ENCODE results near the gene SLC25A13.
A peak's percentile ranks its signal among the peaks of the same experiment; 100 is the strongest.
"Not testable (repeated sequence)": the region's sequence is repeated elsewhere in the genome, so short reads cannot be mapped to it uniquely, and the experiment has no call there.

Gene SLC25A13, protein sequence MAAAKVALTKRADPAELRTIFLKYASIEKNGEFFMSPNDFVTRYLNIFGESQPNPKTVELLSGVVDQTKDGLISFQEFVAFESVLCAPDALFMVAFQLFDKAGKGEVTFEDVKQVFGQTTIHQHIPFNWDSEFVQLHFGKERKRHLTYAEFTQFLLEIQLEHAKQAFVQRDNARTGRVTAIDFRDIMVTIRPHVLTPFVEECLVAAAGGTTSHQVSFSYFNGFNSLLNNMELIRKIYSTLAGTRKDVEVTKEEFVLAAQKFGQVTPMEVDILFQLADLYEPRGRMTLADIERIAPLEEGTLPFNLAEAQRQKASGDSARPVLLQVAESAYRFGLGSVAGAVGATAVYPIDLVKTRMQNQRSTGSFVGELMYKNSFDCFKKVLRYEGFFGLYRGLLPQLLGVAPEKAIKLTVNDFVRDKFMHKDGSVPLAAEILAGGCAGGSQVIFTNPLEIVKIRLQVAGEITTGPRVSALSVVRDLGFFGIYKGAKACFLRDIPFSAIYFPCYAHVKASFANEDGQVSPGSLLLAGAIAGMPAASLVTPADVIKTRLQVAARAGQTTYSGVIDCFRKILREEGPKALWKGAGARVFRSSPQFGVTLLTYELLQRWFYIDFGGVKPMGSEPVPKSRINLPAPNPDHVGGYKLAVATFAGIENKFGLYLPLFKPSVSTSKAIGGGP

GRCh38 chr7:96321658-96322372, at the start of gene SLC25A13:
Gene SLC25A13, minus strand, starts transcription at chr7:96322098. Its CDS starts 142 bp downstream, at chr7:96321956.
- DNase-seq (ENCODE audit: insufficient read length, low spot score): peak; percentile 66
- peak; percentile 70 for FAIRE-seq

DNA sequence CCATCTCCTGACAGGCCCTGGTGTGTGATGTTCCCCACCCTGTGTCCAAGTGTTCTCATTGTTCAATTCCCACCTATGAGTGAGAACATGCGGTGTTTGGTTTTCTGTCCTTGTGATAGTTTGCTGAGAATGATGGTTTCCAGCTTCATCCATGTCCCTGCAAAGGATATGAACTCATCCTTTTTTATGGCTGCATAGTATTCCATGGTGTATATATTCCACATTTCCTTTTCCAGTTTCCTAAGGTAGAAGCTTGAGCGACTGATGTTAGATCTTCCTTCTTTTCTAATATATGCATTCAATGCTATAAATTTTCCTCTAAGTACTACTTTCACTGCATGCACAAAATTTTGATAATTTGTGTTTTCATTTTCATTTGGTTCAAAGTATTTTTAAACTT, 44.0 kb upstream of the SLC25A13 start:
- not testable (repeated sequence) for FAIRE-seq

DNA sequence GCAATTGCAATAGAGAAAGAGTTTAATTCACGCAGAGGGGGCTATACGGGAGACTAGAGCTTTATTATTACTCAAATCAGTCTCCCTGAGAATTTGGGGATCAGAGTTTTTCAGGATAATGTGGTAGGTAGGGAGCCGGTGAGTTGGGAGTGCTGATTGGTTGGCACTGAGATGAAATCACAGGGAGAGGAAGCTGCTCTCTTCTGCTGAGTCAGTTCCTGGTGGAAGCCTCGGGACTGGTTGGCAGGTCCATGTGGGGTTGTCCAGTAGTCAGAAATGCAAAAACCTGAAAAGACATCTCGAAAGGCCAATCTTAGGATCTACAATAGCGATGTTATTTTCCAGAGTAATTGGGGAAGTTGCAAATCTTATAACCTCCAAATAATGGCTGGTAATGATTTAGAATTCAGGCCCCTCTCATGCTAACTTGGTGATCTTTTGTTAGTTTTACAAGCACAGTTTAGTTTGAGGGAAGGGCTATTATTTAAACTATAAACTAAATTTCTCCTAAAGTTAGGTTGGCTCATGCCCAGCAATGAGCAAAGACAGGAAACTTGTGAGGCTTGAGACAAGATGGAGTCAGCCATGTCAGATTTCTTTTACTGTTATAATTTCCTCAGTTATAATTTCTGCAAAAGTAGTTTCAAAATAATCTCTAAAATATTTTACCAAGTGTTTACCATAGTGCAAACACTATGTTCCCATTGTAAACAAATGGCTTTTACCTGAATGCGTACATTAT, 39.4 kb upstream of the SLC25A13 start:
- no peak for FAIRE-seq
- no peak for DNase-seq (ENCODE audit: insufficient read length, low spot score)

More for the DNA sequence above, 44.0 kb upstream of the SLC25A13 start:
- not testable (repeated sequence) for DNase-seq (ENCODE audit: insufficient read length, low spot score)

DNA sequence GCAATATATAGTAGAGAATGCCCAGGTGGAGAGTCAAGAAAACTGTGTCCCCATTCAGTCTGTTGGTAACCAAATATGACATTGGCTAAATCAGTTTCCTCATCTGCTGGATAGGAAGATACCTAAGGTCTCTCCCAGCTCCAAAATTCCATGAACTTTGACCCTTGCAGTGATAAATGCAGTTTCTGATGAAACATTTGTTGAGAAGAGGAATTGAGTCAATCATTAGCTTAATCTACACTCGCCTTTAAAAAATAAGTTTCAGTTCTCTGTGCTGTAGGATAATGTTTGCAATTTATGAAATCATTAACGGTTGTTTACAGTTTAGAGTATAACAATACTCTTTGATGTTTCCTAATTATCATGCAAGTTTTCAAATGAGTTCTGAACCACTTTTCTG, 38.0 kb upstream of the SLC25A13 start:
- FAIRE-seq: no peak
- DNase-seq (ENCODE audit: insufficient read length, low spot score): no peak

DNA sequence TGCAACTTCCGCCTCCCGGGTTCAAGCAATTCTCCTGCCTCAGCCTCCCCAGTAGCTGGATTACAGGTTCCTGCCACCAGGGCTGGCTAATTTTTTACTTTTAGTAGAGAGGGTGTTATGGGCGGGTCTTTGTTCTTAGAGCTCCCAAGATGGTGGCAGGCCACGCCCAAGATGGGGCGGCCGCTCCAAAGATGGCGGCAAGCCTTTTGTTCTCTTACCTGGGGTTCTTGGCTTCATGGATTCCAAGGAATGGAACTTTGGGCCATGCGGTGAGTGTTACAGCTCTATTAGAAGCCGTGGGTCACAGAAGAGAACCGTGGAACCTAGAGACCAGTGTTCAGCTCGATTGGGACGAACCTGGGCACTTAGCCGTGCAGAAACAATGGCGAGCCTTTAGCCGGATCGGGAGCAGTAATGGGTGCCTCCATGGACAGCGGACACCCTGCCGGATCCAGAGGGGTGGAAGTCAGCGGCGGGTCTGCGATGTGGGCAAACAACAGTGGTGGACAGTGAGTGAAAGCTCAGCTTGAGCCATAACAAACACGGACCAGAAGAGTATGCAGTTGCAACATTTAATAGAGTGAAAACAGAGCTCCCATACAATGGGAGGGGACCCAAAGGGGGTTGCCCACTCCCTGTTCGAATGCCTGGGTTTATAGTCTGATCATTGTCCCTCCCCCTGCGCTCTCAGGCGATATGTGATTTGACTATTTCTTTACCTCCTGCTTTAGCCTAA, 36.5 kb upstream of the SLC25A13 start:
- not testable (repeated sequence) for DNase-seq (ENCODE audit: insufficient read length, low spot score); FAIRE-seq

GRCh38 chr7:96355990-96356506, 34.1 kb upstream of the SLC25A13 start:
- no peak for FAIRE-seq

DNA sequence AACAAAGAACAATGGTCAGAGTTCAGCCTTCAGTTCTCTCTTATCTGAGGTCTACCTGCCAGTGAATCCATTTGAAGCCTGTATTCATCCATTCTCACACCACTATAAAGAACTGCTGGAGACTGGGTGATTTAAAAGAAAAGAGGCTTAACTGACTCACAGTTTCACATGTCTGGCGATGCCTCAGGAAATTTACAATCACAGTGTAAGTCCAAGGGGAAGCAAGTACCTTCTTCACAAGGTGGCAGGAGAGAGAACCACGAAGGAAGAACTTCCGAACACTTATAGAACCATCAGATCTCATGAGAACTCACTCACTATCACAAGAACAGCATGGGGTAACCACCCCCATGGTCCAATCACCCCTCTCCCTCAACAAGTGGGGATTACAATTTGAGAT, 33.0 kb upstream of the SLC25A13 start:
- FAIRE-seq (no peak), DNase-seq (ENCODE audit: insufficient read length, low spot score) (no peak)

More at GRCh38 chr7:96355990-96356506, 34.1 kb upstream of the SLC25A13 start:
- no peak for DNase-seq (ENCODE audit: insufficient read length, low spot score)

DNA sequence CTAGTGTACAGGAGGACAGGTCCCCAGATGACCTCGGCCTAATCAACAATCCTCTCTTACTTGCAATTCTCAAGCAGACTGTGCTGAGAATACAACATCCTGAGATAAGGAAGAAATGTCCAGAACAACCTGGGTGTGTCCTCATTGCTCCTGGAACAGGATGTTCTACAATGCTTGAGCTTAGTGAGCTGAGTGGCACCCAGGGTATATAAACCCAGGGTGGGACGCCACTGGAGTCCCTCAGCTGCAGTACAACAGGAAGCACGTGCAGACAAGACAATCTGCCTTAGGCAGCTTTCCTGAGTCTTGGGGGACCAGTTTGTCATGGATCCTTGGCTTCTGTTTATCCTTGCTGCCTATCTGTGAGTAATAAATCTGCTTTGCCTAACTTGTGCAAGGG, 27.7 kb upstream of the SLC25A13 start:
- no peak for FAIRE-seq

GRCh38 chr7:96347471-96347870, 25.6 kb upstream of the SLC25A13 start:
- DNase-seq (ENCODE audit: insufficient read length, low spot score) (no peak), FAIRE-seq (no peak)

More for the DNA sequence above, 27.7 kb upstream of the SLC25A13 start:
- DNase-seq (ENCODE audit: insufficient read length, low spot score): no peak

DNA sequence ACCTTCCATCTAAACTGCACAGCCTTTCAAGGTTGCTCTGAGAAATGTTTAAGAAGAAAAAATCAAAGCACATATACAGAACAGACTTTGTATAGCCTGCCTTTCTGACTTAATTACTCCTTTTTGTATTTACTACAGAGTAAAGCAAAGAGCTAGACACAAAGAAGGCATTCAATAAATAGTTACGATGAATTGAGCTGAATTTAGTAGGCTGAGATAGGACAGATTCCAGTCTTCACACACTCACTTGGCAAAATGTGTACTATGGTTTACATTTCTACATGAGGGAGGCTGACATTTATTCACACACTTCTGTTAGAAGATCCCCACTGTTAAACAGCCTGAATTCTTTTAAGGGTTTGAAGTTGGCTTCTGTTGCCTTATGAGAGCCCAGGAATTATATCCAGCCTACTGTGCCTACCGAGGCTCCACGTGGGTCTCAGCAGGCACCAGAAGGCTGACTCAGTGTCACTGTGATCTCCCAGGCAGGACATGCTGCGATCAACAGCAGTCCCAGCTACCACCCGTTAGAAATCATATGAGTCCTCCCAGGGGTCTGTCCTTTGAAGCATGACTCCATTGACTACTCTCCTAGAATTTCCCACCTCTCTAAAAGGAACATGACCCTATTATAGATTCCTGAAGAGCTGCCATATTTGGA, 24.5 kb upstream of the SLC25A13 start:
- no peak for FAIRE-seq
- DNase-seq (ENCODE audit: insufficient read length, low spot score): no peak

DNA sequence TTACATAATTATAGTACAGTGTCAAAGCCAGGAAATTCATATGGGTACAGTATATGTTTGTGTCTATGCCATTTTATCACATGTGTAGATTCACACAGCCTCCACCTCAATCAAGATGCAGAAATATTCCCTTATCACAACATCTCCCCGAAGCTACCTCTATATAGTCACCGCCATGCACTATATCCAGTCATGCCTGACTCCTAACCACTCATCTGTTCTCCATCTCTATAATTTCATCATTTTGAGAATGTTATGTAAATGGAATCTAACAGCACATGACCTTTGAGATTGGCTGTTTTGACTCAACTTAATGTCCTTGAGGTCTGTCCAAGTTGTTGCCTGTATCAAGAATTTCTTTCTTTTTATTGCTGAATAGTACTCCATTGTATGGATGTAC, 22.3 kb upstream of the SLC25A13 start:
- FAIRE-seq: no peak
- no peak for DNase-seq (ENCODE audit: insufficient read length, low spot score)

- FAIRE-seq (no peak), DNase-seq (ENCODE audit: insufficient read length, low spot score) (no peak)
These were observed 20.2 kb upstream of the SLC25A13 start for GRCh38 chr7:96342049-96342448.

DNA sequence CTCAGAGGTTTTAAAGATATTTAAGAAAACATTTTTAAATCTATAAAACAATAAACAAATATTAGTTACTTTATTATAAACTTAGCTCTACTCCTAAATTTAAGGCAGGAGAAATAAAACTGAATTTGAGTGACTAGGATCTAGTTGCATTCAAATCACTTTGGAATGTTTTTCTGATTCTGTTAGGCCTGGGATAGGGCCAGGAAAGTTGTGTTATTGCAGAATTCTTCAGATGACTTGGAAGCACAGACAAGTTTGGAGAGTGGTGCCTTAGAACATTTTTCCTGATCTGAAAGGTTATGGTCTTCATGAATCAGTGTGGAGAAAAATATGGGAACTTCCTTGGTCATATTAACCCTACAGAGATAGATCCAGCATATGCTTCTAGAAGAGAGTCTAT, 15.6 kb upstream of the SLC25A13 start:
- FAIRE-seq (no peak), DNase-seq (ENCODE audit: insufficient read length, low spot score) (no peak)

DNA sequence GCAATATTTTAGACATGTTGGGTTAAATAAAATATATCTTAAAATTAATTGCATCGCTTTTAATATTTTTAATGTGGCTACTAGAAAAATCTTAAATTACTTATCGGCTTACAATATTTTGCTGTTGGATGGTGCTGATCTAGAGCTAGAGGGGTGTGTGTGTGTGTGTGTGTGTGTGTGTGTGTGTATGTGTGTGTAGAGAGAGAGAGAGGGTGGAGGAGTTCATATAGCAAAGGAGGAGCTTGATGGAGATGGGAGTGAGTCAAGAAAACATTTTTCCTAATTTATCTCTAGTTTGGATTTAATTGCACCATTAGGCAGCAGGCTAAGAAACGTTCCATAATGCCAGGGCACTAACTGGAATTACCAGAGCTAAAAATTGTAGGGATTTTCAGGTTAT, 10.4 kb upstream of the SLC25A13 start:
- FAIRE-seq (no peak), DNase-seq (ENCODE audit: insufficient read length, low spot score) (no peak)

DNA sequence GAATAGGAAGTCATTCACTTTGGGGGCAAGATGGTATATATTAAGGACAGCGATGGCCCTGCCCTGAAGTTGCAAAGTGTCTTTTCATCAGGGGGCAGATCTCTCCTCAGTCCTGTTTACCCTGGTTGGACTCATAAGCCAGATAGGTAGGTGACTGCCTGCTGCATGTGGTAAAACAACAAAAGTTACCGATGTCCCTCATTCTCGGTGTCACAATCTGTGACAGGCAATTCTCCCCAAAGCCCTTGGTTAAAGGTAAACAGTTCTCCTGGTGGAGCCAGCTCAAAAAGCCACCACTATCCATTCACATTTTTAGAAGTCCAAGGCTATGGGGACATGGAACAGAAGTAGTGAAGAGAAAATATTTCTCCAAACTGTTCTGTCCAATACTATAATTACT, 9.9 kb upstream of the SLC25A13 start:
- DNase-seq (ENCODE audit: insufficient read length, low spot score): no peak
- FAIRE-seq: no peak

- FAIRE-seq: no peak
- DNase-seq (ENCODE audit: insufficient read length, low spot score): no peak
These were observed 9.3 kb upstream of the SLC25A13 start for GRCh38 chr7:96331233-96331632.

DNA sequence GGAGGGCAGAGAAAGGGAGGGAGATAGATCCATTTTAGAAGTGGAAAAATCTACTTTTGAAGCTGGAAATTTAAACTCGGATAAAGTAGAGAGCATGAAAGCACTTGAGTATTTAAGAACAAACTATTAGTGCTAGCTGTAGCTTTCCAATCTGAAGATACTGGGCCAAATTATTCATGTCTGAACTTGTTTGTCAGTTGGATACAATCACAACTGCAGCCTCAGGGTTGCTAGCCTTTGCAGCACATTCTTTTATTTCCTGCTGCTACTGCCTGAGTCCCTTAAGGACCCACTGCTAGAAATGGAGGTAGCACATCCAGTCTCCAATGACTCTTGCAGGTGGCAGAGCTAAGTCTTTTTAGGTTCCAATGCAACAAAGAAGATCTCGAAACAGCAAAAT, 8.3 kb upstream of the SLC25A13 start:
- DNase-seq (ENCODE audit: insufficient read length, low spot score): no peak
- peak; percentile 11 for FAIRE-seq

GRCh38 chr7:96329241-96329640, 7.3 kb upstream of the SLC25A13 start:
- FAIRE-seq: no peak
- no peak for DNase-seq (ENCODE audit: insufficient read length, low spot score)

GRCh38 chr7:96328016-96328415, 6.1 kb upstream of the SLC25A13 start:
- FAIRE-seq: no peak
- DNase-seq (ENCODE audit: insufficient read length, low spot score): no peak
